MCF 10A (cell line): ENCODE results near the gene SLIT3. TPM values are rescaled to one million over a fixed set of nuclear protein-coding genes. Genes with fewer than 3 reads are reported as not detected.

Experiments
- BruUV-seq: library from RNA; stranded (reverse); fragments of 400-500 nt; replicated peaks from 2 replicates; lab custom pipeline; 2021; lab: Mats Ljungman, UMichigan
- CTCF ChIA-PET: fragments of 300-600 bp; sonication (Branson Sonifier 250); formaldehyde crosslinking; extraction: SDS; loops from one replicate; lab custom pipeline; 2021; ENCODE audit warnings: antibody characterized with exemption, inconsistent platforms; lab: Yijun Ruan, JAX
- POLR2A ChIA-PET: fragments of 300-600, 350-650 bp; sonication (Branson Sonifier 250); formaldehyde crosslinking; extraction: SDS; loops from one replicate; lab custom pipeline; 2020; ENCODE audit warnings: antibody characterized with exemption, inconsistent platforms; lab: Yijun Ruan, JAX
- DNase-seq: peaks from one replicate; pipeline ENCODE4 v3.0.0-alpha.2; 2018; ENCODE audit not compliant: unreplicated experiment
- H3K27ac Mint-ChIP-seq: one replicate; pipeline ENCODE4 v1.8.0; 2022; ENCODE audit warnings: mild to moderate bottlenecking, low read depth, mixed read lengths; ENCODE audit not compliant: unreplicated experiment
- H3K27me3 Mint-ChIP-seq: one replicate; pipeline ENCODE4 v1.8.0; 2022; ENCODE audit warnings: mixed read lengths; ENCODE audit not compliant: insufficient read depth, unreplicated experiment
- H3K36me3 Mint-ChIP-seq: one replicate; pipeline ENCODE4 v1.8.0; 2022; ENCODE audit warnings: mild to moderate bottlenecking, moderate library complexity, mixed read lengths; ENCODE audit not compliant: insufficient read depth, unreplicated experiment
- H3K4me1 Mint-ChIP-seq: one replicate; pipeline ENCODE4 v1.8.0; 2022; ENCODE audit warnings: mixed read lengths; ENCODE audit not compliant: insufficient read depth, unreplicated experiment
- H3K4me3 Mint-ChIP-seq: one replicate; pipeline ENCODE4 v1.8.0; 2022; ENCODE audit warnings: mild to moderate bottlenecking, moderate library complexity, mixed read lengths; ENCODE audit not compliant: unreplicated experiment
- H3K9me3 Mint-ChIP-seq: one replicate; pipeline ENCODE4 v1.8.0; 2022; ENCODE audit warnings: mixed read lengths; ENCODE audit not compliant: unreplicated experiment
- intact Hi-C: fragments of 100-400 bp; cut with micrococcal nuclease; formaldehyde crosslinking; loops from 2 replicates; pipeline ENCODE4 v1.14.1; 2022
- total RNA-seq: library from RNA; stranded (reverse); gene quantifications from 2 replicates; pipeline ENCODE4 v1.2.3, GENCODE V29; 2022
- TF ChIP-seq, protein P1 (sequence below): fragments of 200-600 bp; IDR thresholded peaks from one replicate; pipeline ENCODE4 v1.8.0; 2022; ENCODE audit warnings: antibody characterized with exemption, mild to moderate bottlenecking; ENCODE audit not compliant: unreplicated experiment

Gene SLIT3
- total RNA-seq, 1 experiment from 2014 or later = 0.89 TPM

DNA sequence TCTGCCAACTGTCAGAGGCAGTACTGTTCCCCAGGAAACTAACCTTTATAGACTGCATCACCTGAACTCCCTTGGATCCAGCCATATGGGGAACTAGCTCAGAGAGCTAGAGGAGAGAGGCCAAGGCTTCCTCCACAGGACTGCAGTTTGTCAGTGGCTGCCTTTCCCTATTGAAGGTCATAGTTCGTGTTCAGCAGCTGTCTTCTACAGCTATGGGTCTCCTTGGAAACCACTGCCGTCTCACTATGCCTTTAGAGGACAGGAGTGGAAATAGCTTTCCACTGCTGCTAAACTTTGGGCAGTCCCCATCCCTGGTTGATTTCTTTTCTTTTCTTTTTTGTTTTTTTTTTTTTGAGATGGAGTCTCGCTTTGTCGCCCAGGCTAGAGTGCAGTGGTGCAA lies 4.4 kb upstream of the SLIT3 start:
- Mint-ChIP-seq H3K4me3 (no peak overlapping the region), H3K36me3 (no peaks in the 10 kb centered on the region), H3K27ac (no peak overlapping the region), H3K4me1 (peaks cover 23% of the 10 kb centered on the region), H3K27me3 (no peaks in the 10 kb centered on the region), H3K9me3 (no peaks in the 10 kb centered on the region)
- TF ChIP-seq, protein P1, sequence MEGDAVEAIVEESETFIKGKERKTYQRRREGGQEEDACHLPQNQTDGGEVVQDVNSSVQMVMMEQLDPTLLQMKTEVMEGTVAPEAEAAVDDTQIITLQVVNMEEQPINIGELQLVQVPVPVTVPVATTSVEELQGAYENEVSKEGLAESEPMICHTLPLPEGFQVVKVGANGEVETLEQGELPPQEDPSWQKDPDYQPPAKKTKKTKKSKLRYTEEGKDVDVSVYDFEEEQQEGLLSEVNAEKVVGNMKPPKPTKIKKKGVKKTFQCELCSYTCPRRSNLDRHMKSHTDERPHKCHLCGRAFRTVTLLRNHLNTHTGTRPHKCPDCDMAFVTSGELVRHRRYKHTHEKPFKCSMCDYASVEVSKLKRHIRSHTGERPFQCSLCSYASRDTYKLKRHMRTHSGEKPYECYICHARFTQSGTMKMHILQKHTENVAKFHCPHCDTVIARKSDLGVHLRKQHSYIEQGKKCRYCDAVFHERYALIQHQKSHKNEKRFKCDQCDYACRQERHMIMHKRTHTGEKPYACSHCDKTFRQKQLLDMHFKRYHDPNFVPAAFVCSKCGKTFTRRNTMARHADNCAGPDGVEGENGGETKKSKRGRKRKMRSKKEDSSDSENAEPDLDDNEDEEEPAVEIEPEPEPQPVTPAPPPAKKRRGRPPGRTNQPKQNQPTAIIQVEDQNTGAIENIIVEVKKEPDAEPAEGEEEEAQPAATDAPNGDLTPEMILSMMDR = no peak
- intact Hi-C loops = no loop called here
- ChIA-PET CTCF (interaction anchor here (0.6 to 2.0 kb wide), 5 partner anchors 10 to 318 kb away, joined by 3 to 5 read pairs (median 4); no protein-coding TSS in a partner anchor), POLR2A (no interaction called here)
- no TSS peak for BruUV-seq
- DNase-seq = no peak

DNA sequence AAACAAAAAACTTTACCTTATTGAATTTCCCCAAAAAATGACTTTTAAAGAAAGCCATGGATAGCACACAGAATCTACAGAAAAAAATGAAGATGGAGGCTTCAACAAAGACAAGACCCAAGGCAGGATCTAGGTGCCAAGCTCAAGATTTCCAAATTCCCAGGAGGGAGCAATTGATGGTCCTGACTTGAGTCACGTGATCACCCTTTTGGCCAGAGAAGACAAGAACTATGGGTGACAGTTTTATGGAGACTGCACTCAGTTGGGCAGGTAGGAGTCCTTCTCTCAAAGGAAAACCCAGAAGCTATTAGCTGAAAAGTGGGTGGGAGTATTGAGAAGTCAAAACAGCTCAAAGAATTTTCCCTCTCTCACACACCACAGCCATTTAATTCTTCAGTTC lies 3.2 kb upstream of the SLIT3 start:
- BruUV-seq = no TSS peak
- TF ChIP-seq, protein P1 = no peak
- H3K27ac Mint-ChIP-seq = no peak overlapping the region
- no peaks in the 10 kb centered on the region for H3K9me3 Mint-ChIP-seq
- intact Hi-C loops = loop anchor here (5.0 kb wide), 1 partner anchor 832 kb away; no protein-coding TSS in a partner anchor
- H3K27me3 Mint-ChIP-seq = no peaks in the 10 kb centered on the region
- no peak for DNase-seq
- no peak overlapping the region for H3K4me3 Mint-ChIP-seq
- no peaks in the 10 kb centered on the region for H3K36me3 Mint-ChIP-seq
- POLR2A ChIA-PET = no interaction called here
- H3K4me1 Mint-ChIP-seq = peaks cover 23% of the 10 kb centered on the region
- CTCF ChIA-PET = interaction anchor here (2.0 to 5.2 kb wide), 5 partner anchors 11 to 321 kb away, joined by 4 to 57 read pairs (median 15); no protein-coding TSS in a partner anchor

DNA sequence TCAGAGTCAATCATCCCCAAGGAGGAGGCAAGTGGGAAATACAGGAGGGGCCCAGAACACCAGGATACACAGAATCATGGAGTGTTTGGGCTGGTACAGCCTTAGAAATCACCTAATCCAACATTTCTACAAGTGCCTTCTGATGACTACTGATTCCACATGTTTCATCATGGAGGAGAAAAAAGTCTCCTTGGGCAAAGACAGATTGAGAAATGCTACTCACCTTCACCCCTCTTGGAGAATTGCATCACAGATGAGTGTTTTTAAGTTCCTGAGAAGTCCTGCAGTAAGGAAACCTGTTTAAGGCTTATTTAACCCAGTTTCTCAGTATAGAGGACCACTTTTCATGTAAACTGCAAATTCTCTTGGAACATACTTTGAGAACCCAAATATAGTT lies 2.2 kb upstream of the SLIT3 start:
- DNase-seq = peak; percentile 56
- no TSS peak for BruUV-seq
- Mint-ChIP-seq H3K4me3 (no peak overlapping the region), H3K36me3 (no peaks in the 10 kb centered on the region), H3K27ac (no peak overlapping the region), H3K4me1 (peaks cover 23% of the 10 kb centered on the region), H3K9me3 (no peaks in the 10 kb centered on the region), H3K27me3 (no peaks in the 10 kb centered on the region)
- intact Hi-C loops = loop anchor here (2.0 to 5.0 kb wide), 3 partner anchors 48 to 831 kb away; no protein-coding TSS in a partner anchor
- POLR2A ChIA-PET = interaction anchor here (0.8 to 1.2 kb wide), 2 partner anchors 43 to 48 kb away, joined by 3 read pairs; no protein-coding TSS in a partner anchor
- TF ChIP-seq, protein P1 = no peak
- CTCF ChIA-PET = interaction anchor here (0.6 to 5.2 kb wide), 34 partner anchors 9 to 1623 kb away, joined by 3 to 57 read pairs (median 4); no protein-coding TSS in a partner anchor

DNA sequence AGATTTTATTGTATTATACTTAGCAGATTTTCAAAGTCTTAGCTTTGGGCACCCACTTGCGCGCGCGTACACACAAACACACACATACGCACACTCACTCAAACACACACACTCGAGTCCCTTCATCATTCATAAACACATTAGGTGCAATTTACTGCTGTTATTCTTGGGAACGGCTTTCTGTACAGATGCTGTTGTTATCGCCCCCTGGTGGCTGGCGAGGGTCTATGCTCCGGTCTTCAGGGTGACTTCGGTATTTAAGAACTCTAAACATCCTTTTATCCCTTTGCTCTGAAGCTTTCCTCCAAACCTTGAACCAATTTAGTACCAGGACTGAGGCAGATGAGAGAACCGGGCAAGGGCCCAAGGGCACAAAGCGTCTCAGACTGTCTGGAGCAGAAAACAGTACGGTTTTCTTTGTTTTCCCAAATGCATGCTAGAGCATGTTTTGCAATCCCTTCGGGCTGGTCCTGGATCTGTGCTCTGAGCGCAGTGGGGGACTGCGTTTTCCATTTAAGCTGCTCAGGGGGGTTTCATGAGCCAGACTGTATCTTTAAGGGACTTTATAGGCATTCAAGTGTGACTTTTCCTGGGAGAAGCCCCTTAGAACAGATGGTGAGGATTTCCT lies 1.7 kb upstream of the SLIT3 start:
- peak overlapping the region; percentile 74 for H3K4me3 Mint-ChIP-seq
- H3K27me3 Mint-ChIP-seq = no peaks in the 10 kb centered on the region
- H3K27ac Mint-ChIP-seq = no peak overlapping the region
- no peaks in the 10 kb centered on the region for H3K36me3 Mint-ChIP-seq
- no TSS peak for BruUV-seq
- DNase-seq = peak; percentile 86
- no peaks in the 10 kb centered on the region for H3K9me3 Mint-ChIP-seq
- TF ChIP-seq, protein P1 = peak; percentile 95
- H3K4me1 Mint-ChIP-seq = peaks cover 19% of the 10 kb centered on the region
- intact Hi-C loops = loop anchor here (1.0 to 5.0 kb wide), 8 partner anchors 48 to 1033 kb away; no protein-coding TSS in a partner anchor
- ChIA-PET CTCF (interaction anchor here (0.5 to 5.2 kb wide), 51 partner anchors 10 to 1037 kb away, joined by 3 to 57 read pairs (median 4); no protein-coding TSS in a partner anchor), POLR2A (interaction anchor here (1.2 kb wide), 1 partner anchor 49 kb away, joined by 3 read pairs; no protein-coding TSS in a partner anchor)
